Stimulated activated CD8-positive, alpha-beta memory T cell treated with anti-CD3 and anti-CD28 coated beads, Interleukin-12 subunit alpha, Interleukin-12 subunit beta, amount 100 ng/mL, for 4 hours (primary cell): ENCODE data around the gene IGSF23.

ENCODE experiments used
- DNase-seq: peaks from one replicate; pipeline ENCODE4 v3.0.0-alpha.2; 2020; ENCODE audit warnings: low read depth

Gene IGSF23

GRCh38 chr19:44613295-44614178 lies at the start of gene IGSF23:
Gene IGSF23, plus strand, starts transcription at chr19:44613563. Its CDS starts 83 bp downstream, at chr19:44613646.
- DNase-seq: no peak

GRCh38 chr19:44566984-44567383 lies 46.4 kb upstream of the IGSF23 start:
- DNase-seq: no peak

GRCh38 chr19:44567745-44568144 lies 45.6 kb upstream of the IGSF23 start:
- DNase-seq: no peak

- no peak for DNase-seq
These were observed 42.8 kb upstream of the IGSF23 start for GRCh38 chr19:44570603-44570983.

- no peak for DNase-seq
These were observed 42.2 kb upstream of the IGSF23 start for GRCh38 chr19:44570984-44571684.

GRCh38 chr19:44571830-44572580 lies 41.4 kb upstream of the IGSF23 start:
- DNase-seq: no peak

GRCh38 chr19:44572581-44572900 lies 40.8 kb upstream of the IGSF23 start:
- DNase-seq: no peak

GRCh38 chr19:44573183-44573582 lies 40.2 kb upstream of the IGSF23 start:
- no peak for DNase-seq

- DNase-seq: no peak
These were observed 39.7 kb upstream of the IGSF23 start for GRCh38 chr19:44573627-44574026.

GRCh38 chr19:44574186-44574950 lies 39.0 kb upstream of the IGSF23 start:
- DNase-seq: no peak

GRCh38 chr19:44575116-44575700 lies 38.2 kb upstream of the IGSF23 start:
- no peak for DNase-seq

GRCh38 chr19:44576843-44577565 lies 36.4 kb upstream of the IGSF23 start:
- DNase-seq: no peak

- no peak for DNase-seq
These were observed 35.8 kb upstream of the IGSF23 start for GRCh38 chr19:44577566-44577874.

- no peak for DNase-seq
These were observed 33.5 kb upstream of the IGSF23 start for GRCh38 chr19:44579663-44580365.

- DNase-seq: no peak
These were observed 32.9 kb upstream of the IGSF23 start for GRCh38 chr19:44580366-44580895.

GRCh38 chr19:44581288-44581687 lies 32.1 kb upstream of the IGSF23 start:
- DNase-seq: no peak

GRCh38 chr19:44582581-44583265 lies 30.6 kb upstream of the IGSF23 start:
- no peak for DNase-seq

GRCh38 chr19:44585371-44586133 lies 27.8 kb upstream of the IGSF23 start:
- DNase-seq: no peak
